ENCODE results near the gene CBR3. TPM values are rescaled to one million over a fixed set of nuclear protein-coding genes. Genes with fewer than 3 reads are reported as not detected.

Gene CBR3
- total and polyA plus RNA-seq, 2 donors (not counting 3 experiments of a cell fraction or from before 2014, with no cell fraction given): 9.7 to 13.3 TPM

DNA sequence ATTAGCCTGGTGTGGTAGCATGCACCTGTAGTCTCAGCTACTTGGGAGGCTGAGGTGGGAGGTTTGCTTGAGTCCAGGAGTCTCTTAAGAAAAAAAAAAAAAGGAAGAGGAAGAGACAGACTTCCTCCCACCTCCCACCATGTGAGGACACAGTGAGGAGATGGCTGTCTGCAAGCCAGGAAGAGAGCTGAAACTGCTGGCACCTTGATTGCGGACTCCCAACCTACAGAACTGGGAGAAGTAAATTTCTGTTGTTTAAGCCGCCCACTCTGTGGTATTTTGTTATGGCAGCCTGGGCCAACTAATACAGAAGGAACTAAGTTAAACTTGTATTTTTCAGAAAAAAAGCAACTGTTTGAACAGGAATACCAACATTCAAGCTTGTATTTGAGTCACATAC lies 43.5 kb downstream of the CBR3 start:
- POLR2A ChIA-PET: no interaction called here

More for the DNA sequence above, 43.5 kb downstream of the CBR3 start:
- Histone ChIP-seq H3K4me3 (replicated peaks in 1 of 3; ENCODE audit: insufficient read depth in 1 of 3, low read depth in 1 of 3, low read length in 3 of 3) (no peak overlapping the region), H3K27ac (ENCODE audit: insufficient read depth, low read depth, low read length) (no peak overlapping the region), H3K9me1 (replicated peaks; ENCODE audit: control insufficient read depth, extremely low read depth, insufficient read depth, low read length) (no peaks in the 10 kb centered on the region), H3K36me3 (ENCODE audit: control insufficient read depth in 2 of 2, extremely low read depth in 1 of 2, insufficient read depth in 2 of 2, low read length in 2 of 2) (no peaks in the 10 kb centered on the region), H3K27me3 (ENCODE audit: control insufficient read depth in 2 of 2, insufficient read depth in 2 of 2, low read length in 2 of 2) (no peaks in the 10 kb centered on the region), H3K79me2 (ENCODE audit: control insufficient read depth, insufficient read depth, low read length) (no peaks in the 10 kb centered on the region), H3K4me2 (ENCODE audit: insufficient read depth, low read length) (no peak overlapping the region), H3K9ac (replicated peaks; ENCODE audit: extremely low read depth, insufficient read depth, low read length) (no peak overlapping the region), H4K20me1 (replicated peaks; ENCODE audit: control insufficient read depth, extremely low read depth, insufficient read depth, low read length) (no peaks in the 10 kb centered on the region), H3K4me1 (ENCODE audit: control insufficient read depth, extremely low read depth, insufficient read depth, low read length) (no peaks in the 10 kb centered on the region), H2AFZ (ENCODE audit: low read depth, low read length) (no peak overlapping the region), H3K9me3 (replicated peaks; ENCODE audit: control insufficient read depth, insufficient read depth, low read length) (no peaks in the 10 kb centered on the region)
- intact Hi-C loops (cut with micrococcal nuclease): no loop called here
- no peak for FAIRE-seq
- CTCF ChIA-PET: interaction anchor here (1.0 kb wide), 1 partner anchor 10 kb away, joined by 3 read pairs; no protein-coding TSS in a partner anchor
- no TSS peak for BruUV-seq (replicated peaks)
- dilution Hi-C loops (cut with MboI; ENCODE audit: extremely low pct_ligation_motif_present, low sequenced_read_pairs): no loop called here
- TF ChIP-seq EZH2 (IDR thresholded peaks at IDR 0.05; ENCODE audit: borderline replicate concordance, low read depth, low read length, severe bottlenecking): no peak
- TF ChIP-seq POLR2AphosphoS5 (IDR thresholded peaks at IDR 0.05; ENCODE audit: insufficient read depth, low read depth, low read length): no peak
- no peak for TF ChIP-seq POLR2A (IDR thresholded peaks at IDR 0.05; ENCODE audit: low read depth, low read length)
- TF ChIP-seq, protein P1, sequence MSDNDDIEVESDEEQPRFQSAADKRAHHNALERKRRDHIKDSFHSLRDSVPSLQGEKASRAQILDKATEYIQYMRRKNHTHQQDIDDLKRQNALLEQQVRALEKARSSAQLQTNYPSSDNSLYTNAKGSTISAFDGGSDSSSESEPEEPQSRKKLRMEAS (IDR thresholded peaks at IDR 0.05; ENCODE audit: insufficient read depth, insufficient read length): no peak
- TF ChIP-seq, protein P2, sequence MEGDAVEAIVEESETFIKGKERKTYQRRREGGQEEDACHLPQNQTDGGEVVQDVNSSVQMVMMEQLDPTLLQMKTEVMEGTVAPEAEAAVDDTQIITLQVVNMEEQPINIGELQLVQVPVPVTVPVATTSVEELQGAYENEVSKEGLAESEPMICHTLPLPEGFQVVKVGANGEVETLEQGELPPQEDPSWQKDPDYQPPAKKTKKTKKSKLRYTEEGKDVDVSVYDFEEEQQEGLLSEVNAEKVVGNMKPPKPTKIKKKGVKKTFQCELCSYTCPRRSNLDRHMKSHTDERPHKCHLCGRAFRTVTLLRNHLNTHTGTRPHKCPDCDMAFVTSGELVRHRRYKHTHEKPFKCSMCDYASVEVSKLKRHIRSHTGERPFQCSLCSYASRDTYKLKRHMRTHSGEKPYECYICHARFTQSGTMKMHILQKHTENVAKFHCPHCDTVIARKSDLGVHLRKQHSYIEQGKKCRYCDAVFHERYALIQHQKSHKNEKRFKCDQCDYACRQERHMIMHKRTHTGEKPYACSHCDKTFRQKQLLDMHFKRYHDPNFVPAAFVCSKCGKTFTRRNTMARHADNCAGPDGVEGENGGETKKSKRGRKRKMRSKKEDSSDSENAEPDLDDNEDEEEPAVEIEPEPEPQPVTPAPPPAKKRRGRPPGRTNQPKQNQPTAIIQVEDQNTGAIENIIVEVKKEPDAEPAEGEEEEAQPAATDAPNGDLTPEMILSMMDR (IDR thresholded peaks at IDR 0.05; ENCODE audit: extremely low read depth in 1 of 2, insufficient read depth in 1 of 2, low read depth in 1 of 2, low read length in 2 of 2): no peak
- TF ChIP-seq MYC (IDR thresholded peaks at IDR 0.05; ENCODE audit: low read depth, low read length): no peak
- TF ChIP-seq GATA2 (IDR thresholded peaks at IDR 0.05; ENCODE audit: insufficient read depth, insufficient read length, low read depth, low read length): no peak
- no peak for TF ChIP-seq FOS (IDR thresholded peaks at IDR 0.05; ENCODE audit: borderline replicate concordance, insufficient read depth, low read length)
- no peak for TF ChIP-seq JUN (IDR thresholded peaks at IDR 0.05; ENCODE audit: borderline replicate concordance, insufficient read depth, insufficient read length, low read depth)
- DNase-seq (ENCODE audit: low read depth, low spot score): no peak

Measured in endothelial cell of umbilical vein (primary cell).